Stimulated activated CD4-positive, alpha-beta T cell treated with anti-CD3 and anti-CD28 coated beads, Interleukin-15, amount 100 ng/mL, for 48 hours (primary cell): ENCODE data around the gene CDHR3.
"Not testable (repeated sequence)": the region's sequence is repeated elsewhere in the genome, so short reads cannot be mapped to it uniquely, and the experiment has no call there.

Experiments
- DNase-seq, 2 donors: peaks; one replicate each; pipeline ENCODE4 v3.0.0-alpha.2; 2020; ENCODE audit warnings: low read depth in 2 of 2

CDHR3 gene

DNA sequence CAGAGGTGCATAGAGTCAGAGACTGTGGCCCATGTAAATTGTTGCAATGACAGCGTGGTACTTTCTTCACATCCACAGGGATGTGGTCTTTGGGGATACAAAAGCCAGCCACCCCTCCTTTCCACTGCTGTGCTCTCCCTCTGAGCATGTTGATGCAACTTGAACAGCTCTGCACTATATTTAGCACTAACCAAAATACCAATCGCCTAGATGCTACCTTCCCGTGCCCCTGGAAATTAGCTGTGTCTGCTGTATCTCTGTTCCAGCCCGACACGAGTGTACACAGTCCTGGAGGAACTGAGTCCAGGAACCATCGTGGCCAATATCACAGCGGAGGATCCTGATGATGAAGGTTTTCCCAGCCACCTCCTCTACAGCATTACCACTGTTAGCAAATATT is 38.1 kb downstream of the CDHR3 start:
- DNase-seq, result no peak

DNA sequence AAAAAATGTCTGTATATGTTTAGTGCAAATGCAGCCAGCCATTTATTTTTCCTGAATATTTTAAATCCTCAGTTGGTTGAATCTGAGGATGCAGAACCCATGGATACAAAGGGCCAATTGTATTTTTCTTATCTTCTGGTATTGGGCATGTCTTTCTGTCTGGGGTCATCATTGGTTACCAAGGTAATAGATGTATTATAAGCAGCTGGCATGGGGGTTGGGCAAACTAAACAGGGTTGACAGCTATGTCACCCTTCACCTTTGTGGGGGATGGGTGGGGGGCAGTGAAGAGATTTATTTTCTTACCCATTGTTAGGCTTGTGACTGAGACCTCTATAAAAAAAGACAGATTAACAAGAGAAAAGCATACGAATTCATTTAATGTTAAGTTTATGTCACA is 38.8 kb downstream of the CDHR3 start:
- no peak for DNase-seq

DNA sequence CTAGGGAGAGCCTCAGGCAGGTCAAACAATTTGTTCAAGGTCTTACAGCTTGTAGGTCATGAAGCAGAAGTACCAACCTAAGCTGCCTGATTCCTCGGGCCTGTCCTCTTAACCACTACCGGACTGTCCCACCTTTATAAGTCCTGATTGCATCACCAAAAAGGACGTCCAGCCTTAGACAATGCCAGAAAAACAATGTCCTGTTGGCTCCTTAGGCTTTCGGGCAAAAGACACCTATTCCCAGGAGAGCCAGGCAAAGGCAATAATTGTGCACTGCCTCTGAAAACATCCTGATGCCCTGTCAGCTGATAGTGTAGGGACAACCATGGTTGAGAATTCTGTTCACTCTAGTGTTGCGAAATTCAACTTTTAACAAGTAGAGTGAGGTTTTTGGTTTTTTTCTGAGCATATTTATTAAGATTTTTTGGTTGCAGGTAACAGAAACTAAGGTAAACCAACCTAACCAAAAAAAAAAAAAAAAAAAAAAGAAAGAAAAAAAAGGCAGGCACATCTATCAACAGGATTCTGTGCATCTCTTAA is 40.5 kb downstream of the CDHR3 start:
- no peak for DNase-seq

DNA sequence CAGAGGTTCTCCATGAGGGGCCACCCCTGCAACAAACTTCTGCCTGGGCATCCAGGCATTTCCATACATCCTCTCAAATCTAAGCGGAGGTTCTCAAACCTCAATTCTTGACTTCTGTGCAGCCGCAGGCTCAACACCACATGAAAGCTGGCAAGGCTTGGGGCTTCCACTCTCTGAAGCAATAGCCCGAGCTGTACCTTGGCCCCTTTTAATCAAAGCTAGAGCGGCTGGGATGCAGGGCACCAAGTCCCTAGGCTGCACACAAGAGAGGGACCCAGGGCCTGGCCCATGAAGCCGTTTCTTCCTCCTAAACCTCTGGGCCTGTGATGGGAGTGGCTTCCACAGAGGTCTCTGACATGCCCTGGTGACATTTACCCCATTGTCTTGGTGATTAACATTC is 43.8 kb downstream of the CDHR3 start:
- DNase-seq, result no peak

DNA sequence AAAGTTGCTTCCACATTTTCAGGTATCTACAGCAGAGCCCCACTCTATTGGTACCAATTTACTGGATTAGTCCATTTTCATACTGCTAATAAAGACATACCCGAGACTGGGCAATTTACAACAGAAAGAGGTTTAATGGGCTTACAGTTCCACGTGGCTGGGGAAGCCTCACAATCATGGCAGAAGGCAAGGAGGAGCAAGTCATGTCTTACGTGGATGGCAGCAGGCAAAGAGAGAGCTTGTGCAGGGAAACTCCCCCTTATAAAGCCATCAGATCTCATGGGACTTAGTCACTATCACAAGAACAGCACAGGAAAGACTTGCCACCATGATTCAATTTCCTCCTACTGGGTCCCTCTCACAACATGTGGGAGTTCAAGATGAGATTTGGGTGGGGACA is 44.7 kb downstream of the CDHR3 start:
- not testable (repeated sequence) for DNase-seq

DNA sequence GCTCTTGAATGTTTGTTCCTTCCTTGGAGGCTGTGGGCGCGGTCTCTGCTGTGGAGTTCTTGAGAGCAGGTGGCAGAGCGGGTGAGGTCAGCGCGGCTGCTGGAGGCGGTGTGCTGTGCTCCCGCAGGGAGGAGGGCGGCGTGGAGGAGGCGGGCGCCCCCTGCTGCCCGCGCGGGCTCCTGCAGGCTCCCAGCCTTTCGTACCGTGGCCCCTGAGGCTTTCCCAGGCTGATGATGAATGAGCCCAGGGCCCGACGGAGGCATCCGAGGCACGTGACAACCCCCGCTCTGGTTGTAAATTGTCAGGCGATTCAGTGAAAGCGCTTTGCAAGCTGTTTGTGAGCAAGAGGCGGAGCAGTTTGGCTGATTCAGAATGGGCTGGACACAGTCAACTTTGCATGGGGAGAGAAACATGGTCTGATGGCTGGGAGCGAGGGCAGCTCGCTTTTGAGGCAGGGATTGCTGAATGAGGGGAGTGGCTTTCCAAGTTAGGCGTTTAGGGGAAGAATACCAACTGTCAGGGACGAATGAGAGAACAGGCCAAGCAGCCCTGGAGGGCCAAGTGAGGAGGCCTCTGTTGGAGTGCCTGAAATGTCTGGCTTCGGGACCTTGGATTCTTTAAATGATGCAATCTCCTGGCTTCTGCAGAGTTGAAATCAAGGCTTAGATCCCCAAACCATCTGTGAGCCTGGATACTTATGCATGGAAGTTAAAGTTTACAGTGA is 46.6 kb downstream of the CDHR3 start:
- DNase-seq, result peak; percentile 72 to 80

DNA sequence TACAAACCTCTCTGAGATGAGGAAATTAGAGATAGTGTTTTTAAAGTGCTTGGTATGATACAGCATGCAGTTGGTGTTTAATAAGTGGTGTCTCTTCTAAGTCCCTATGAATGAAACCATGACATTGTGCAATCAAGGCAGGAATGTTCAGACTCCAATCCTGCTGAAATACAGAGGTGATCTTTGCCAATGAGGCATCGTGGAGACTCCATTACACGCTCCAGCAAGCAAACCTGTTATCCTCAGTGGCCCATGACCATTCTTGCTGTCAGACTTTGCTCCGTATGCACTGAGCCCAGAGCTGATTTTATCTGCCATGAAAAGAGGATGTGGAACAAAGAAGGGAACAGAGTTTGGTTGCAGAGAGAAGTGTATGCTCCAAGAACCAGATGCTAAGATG is 47.3 kb downstream of the CDHR3 start:
- DNase-seq, result no peak

DNA sequence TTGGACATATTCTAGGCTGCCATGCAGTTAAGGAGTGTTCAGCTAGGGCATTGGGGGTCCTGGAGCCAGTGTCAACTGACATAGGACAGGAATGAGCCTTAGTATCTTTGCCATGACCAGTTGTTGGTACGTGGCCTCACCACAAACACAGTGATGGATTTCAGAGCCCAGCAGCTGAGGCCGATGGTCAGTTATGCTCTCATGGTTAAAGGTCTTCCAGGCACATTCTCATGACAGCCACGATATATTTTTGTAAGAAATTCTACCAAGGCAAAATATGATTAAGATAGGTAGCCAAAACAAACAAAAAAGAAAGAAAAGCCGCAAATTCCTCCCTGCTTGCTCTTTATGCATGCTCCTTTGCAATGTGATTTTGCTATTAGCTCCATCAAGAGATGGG is 47.8 kb downstream of the CDHR3 start:
- no peak for DNase-seq

DNA sequence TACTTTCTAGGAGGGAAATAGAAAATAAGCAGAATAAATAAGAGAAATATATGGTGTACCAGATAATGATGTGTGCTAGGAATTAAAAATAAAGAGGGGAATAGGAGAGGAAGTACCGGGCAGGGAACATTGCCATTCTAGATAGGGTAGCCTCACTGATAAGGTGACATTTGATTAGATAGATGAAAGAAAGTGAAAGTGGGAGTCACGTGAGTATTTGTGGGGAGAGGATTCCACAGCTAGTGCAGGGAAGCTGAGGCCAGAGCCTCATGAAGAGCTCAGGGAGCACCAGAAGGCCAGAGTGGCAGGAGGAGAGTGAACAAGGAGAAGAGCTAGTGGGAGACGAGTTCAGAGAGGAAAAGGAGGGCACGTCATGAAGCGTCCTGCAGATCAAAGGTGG is 49.1 kb downstream of the CDHR3 start:
- DNase-seq, result no peak

DNA sequence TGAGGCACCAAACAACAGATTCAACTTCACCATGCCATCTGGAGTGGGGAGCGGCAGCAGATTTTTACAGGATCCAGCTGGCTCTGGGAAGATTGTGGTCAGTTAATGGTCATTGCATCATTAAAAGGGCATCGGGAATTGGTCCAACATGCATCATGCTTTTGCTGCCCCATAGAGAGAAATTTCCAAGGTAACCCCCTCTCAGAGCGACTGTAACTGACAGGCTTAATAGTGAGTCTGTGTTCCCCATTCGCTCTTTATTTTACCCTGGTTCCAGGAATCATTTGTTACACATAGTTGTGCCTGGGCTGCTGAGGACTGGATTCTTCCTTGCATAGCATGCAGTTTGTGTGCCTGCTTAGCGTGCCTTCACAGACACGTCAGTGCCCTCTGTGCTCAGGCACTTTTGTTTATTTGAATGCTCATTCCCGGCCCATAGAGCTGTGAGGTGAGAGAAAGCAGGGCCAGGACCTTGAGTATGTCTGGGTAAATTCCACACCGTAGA is 49.9 kb downstream of the CDHR3 start:
- no peak for DNase-seq

DNA sequence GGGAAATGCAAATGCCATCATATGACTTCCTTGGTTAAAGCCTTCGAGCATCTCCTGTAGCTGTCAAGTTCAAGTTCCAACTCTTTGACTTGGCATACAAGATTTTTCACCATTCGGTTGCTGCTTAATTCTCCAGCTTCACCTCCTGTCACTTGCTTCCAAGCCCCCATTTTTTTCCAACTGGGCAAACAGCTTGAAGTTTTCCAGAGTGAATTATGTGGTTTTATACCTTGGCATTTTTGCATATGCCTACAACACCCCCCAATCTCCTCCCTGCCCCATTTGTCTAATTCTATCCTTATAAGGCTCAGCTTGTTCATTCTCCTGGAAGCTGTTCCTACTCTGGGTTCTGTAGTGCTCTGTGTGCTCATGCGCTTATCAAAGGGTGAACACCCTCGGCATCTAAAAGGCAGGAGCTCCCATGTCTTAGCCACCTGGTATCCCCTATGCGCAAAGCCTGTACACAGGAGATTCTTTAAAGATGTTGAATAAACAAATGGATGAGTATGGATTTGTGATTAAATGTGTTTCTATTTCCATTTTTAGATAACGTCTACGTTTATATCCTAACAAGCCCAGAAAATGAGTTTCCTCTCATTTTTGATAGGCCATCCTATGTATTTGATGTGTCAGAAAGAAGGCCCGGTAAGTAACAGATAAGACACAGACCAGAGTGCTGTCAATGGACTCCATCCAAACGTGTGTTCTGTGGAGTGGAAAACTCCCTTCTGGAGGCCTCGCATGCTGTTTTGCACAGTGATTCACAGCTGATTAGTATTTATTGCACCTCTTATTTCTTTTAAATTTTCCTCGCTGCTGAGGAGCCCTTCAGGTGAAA is 52.5 kb downstream of the CDHR3 start:
- no peak for DNase-seq

DNA sequence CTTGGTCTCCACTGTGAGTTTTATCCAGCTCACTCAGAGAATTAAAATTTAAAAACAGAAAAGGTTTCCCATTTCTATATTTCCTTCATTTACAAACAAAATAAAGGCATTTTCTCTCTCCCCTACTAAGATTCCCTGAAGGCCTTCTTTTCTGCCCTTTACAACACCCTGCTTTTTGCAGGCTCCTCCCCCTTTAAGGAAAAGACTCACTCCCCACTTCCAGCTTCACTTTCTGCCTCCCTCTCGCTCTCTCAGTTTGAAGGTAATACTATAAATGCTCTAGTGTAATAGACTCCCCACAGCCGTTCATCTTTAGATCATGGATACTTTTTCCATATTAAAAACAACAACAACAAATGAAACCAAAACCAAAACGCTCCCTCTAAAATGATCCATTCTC is 53.3 kb downstream of the CDHR3 start:
- no peak for DNase-seq

DNA sequence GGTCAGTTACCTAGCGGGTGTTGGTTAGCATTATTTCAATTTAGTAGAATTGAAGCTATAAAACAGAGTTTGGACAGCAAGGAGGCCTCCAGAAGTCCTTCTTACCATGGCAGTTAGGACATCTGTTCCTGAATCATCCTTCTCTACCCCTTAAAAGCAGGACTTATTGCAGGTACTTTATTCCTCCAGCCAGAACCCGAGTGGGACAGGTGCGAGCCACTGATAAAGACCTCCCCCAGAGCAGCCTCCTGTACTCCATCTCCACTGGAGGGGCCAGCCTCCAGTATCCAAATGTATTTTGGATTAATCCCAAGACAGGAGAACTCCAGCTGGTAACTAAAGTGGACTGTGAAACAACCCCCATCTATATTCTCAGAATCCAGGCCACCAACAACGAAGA is 54.6 kb downstream of the CDHR3 start:
- DNase-seq, result no peak

DNA sequence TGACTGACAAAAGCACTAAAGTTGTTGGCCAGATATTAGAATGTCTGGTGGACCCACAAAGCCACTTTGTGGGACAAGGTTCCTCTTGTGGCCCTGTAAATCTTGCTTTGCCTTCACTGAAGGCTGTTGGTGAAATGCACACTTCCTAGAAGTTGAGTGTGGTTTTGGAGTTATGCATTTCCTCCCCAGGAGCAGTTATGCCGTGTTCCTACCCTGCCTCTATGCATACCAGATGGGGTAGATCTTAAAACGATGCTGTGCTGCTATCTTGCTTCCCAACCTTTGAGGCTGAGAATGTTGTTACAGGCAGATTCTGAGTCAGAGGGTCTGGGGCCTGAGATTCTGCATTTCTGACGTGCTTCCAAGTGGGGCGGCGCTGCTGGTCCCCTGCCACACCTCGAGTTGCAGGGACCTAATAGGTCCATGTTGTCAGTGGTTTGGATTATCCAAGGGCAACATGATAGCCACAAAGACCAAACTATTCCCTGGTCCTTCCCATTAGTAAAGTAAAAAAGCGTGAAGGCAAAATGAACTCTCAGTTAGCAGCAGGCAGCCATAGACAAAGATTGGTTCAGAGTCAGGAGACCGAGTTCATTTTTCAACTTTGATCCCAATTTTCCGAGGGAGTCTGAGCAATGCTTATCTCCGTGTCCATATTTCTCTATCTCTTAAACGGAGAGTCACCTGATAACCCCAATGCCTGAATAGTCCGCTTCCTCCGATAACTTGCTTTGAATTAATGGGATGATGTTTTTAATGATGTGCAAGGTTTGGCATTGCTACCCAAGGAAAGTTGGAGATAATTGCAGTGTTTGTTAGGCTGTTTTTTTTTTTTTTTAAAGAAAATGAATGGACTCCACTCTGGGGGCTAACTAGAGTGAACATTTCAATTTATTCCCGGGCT is 55.8 kb downstream of the CDHR3 start:
- no peak for DNase-seq

DNA sequence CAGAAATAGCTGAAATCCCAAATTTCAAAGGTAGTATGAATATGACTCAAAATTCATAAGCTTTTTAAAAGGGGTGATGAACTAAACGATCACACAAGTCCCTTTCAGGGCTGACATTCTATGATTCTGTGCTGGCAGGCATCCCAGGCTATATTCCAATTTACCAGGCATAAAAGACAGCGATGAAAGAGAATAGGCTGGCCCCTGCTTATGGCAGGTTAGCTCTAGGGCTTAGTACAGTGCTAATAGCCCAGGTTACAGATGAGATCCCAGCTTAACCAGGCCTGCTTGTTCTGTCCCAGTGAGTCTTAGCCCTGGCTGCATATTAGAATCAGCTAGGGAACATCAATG is 56.4 kb downstream of the CDHR3 start:
- DNase-seq, result no peak

DNA sequence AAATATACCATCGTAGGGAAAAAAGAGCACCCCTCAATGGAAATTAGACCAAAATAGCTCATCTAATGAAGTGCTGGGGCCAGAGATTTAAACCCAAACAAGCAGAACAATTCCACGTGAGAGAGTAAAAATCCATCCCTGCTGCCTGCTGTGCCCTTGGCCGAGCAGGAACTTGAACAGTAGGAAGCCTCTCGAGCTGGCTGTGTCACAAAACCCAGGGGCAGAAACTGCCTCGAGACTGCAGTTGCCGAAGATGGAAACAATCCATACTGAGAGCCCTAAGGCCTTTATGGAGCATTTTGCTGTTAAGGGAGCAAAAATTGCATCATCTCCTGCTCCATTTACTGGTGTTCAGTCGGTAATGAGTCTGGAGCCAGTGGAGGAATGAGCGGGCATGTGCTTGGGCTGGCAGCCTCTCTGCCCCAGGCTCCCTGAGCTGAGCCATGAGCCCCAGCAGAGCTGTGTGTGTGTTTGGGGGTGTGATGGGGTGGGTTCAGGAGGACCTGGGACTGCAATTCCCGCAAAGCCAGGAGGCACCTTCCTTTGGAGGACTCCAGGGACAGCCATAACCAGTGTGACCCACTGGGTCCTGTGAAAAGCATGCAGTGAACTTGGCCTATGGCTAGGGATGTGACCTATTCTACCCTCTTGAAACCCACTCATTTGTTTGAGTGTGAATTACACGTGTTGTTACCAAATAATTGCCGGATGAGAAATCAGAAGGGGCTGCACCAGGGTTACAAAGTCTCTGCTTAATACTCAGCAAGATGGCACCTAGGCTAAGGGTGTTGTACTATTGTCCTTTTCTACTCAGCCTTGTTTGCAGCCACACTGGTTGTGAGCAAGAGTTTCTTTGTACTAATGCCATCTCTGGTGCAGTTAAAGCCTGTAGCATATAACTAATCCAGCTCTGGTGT is 58.3 kb downstream of the CDHR3 start:
- no peak for DNase-seq

DNA sequence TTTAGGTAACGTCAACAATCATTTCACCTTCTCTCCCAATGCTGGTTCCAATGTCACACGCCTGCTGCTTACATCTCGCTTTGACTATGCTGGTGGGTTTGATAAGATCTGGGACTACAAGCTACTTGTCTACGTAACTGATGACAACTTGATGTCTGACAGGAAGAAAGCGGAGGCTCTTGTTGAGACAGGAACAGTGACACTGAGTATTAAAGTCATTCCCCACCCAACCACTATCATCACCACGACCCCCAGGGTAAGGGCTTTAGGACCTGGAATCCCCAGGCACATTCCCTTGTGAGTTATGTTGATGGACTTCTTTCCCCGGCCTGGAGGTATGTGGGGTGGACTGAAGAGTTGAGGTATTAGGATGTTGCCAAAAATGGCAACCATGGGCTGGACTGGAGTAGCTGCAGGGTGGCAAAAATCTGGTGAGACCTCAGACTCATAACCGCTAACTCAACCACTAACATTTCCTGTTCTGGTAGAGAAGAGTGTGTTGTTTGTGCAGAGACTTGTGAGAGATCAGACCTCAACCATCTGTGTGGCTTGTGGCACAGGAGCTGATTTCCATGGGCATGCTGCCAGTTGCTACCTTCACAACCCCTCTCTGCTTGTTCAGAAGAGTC is 59.2 kb downstream of the CDHR3 start:
- DNase-seq, result peak; percentile 37 to 71

DNA sequence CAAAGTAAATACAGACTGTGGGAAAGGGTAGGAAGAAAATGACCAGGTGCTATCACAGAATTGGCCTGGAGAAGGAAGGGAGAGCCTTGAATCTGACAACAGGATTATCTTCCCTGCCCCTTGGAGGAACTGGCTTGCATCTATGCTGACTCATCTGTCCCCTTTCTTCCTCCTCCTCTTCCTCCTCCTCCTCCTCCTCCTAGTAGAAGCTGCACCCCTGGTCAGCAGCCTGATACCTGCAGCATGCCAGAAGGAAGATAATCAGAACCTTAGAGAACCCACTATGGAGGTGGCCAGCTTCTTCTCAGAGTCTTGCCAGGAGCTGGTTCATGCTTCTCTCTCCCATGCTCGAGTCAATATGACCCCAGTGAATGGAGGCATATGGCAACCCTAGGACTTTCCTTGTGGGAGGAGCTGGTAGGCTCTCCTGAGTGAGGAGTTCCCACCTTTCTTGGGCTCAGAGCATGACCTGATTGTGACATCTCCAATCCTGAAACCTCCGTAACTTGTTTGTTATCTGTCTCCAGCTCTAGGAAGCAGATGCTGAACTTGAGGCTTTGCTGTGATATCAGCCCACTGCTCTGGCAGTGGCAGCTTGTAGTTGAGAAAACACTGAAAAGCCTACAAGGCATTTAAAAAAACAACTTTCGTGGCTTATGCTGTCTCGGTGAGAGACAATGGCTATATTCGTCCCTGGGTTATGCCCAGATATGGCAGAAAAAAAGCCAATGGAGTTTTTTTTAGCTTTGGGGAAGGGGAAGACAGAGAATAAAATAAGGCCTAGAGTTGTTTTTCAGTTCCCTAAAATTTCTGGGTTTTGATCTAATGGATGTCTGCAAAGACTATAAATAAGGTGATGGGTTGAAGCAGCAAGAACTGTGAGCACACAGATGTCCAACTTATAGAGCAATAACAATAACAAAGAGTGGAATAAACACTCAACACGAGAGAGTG is 60.6 kb downstream of the CDHR3 start:
- DNase-seq, result no peak

DNA sequence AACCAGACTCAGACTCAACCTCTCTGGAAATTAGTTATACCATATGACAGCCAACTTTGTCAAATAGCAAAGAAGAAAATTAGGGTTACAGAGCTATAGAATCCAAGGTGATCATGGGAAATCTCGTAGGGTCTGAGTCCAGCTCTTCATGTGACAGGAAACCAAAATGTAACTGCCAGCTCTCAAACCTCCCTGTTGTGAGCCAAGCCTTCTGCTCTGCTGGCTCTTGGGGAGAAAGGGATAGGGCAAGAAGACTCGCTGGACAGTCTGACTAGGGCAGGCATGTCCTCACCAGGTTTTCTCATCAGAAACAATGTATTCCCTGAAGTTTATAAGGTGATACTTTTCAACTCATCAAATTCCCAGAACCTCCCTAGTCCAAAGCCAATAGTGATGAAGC is 63.0 kb downstream of the CDHR3 start:
- DNase-seq, result no peak
